ENCODE measurements around the gene MUC2. TPM values are rescaled to one million over a fixed set of nuclear protein-coding genes. Genes with fewer than 3 reads are reported as not detected.

MUC2 gene
- total RNA-seq, 4 donors from 2014 or later, result 0.04 TPM; not detected in 3

DNA sequence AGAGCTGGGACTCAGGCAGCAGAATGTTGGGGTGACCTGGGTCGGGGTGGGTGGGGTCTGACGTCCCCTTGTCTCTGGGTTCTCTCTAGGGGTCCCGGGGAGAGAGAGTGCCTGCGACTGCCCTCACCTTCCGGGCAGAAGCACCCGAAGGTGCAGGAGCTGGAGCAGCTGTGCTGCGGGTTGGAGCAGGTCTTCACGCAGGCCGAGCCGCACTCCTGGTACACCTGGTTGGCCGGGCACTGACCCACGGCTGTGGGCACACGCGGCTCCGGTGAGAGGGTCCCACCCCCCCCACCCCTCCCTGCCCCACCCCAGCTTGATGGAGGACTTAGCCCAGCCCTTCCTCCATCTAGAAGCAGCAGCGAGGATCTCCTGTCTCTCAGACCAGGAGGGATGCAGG, 44.6 kb upstream of the MUC2 start:
- no peak for DNase-seq
- Histone ChIP-seq H3K4me1 (no peaks in the 10 kb centered on the region), H3K9me3 (no peaks in the 10 kb centered on the region), H3K36me3 (no peaks in the 10 kb centered on the region), H3K27ac (no peak overlapping the region), H3K27me3 (peaks cover 0 to 43% (median 0%) of the 10 kb centered on the region in 4 donors), H3K4me3 (no peak overlapping the region)
- no CpG with 5 or more reads among the region's 16 CpGs for whole genome bisulfite sequencing, 2 donors
- intact Hi-C loops (cut with DNase I), result no loop called here
- no peak for TF ChIP-seq POLR2A (IDR thresholded peaks at IDR 0.05)

DNA sequence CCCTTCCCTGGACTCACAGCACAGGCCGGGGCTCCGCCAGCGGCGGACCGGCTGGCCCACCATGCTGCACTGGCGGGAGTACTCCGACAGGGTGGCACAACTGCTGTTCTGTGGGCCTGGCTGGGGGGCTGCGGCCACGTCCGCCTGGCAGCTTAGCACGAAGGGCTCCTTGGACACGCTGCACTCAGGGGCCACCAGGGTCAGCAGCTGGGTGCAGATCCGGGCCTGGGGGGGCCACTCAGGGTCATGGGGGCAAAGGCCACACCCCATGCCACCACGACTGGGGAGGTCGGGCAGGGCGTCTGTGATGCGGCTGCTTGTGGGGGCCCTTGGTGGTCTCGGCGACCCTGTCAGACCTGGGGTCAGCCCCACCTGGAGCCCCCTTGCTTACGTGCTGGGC, 44.1 kb upstream of the MUC2 start:
- peaks cover 0 to 48% (median 0%) of the 10 kb centered on the region in 4 donors for H3K27me3 ChIP-seq
- 58% methylated on average over 3 of the region's 20 CpGs; no CpG with 5 or more reads in 1 of the 2 donors for WGBS, 2 donors
- intact Hi-C loops (cut with DNase I), result no loop called here
- no peaks in the 10 kb centered on the region for H3K36me3 ChIP-seq
- TF ChIP-seq POLR2A (IDR thresholded peaks at IDR 0.05) (no peak), CTCF (IDR thresholded peaks at IDR 0.05) (no peak)
- H3K4me3 ChIP-seq, result no peak overlapping the region
- no peak overlapping the region for H3K27ac ChIP-seq
- no peak for DNase-seq
- H3K9me3 ChIP-seq, result no peaks in the 10 kb centered on the region
- H3K4me1 ChIP-seq, result no peaks in the 10 kb centered on the region

GRCh38 chr11:1031121-1031899, 43.4 kb upstream of the MUC2 start:
- H3K4me1 ChIP-seq, result no peaks in the 10 kb centered on the region
- DNase-seq, result no peak
- H3K36me3 ChIP-seq, result no peaks in the 10 kb centered on the region
- no peak overlapping the region for H3K27ac ChIP-seq
- H3K9me3 ChIP-seq, result no peaks in the 10 kb centered on the region
- intact Hi-C loops (cut with DNase I), result no loop called here
- H3K4me3 ChIP-seq, result no peak overlapping the region
- TF ChIP-seq CTCF (IDR thresholded peaks at IDR 0.05) (no peak), POLR2A (IDR thresholded peaks at IDR 0.05) (no peak)
- 0 to 89% methylated on average over 1 to 18 of the region's 30 CpGs for WGBS, 2 donors
- peaks cover 0 to 56% (median 0%) of the 10 kb centered on the region in 4 donors for H3K27me3 ChIP-seq

GRCh38 chr11:1032310-1032891, 42.3 kb upstream of the MUC2 start:
- 86 to 94% methylated on average over 11 to 12 of the region's 12 CpGs for WGBS, 2 donors
- H3K27ac ChIP-seq, result no peak overlapping the region
- H3K4me3 ChIP-seq, result no peak overlapping the region
- H3K36me3 ChIP-seq, result no peaks in the 10 kb centered on the region
- TF ChIP-seq POLR2A (IDR thresholded peaks at IDR 0.05) (no peak), CTCF (IDR thresholded peaks at IDR 0.05) (no peak)
- peaks cover 0 to 67% (median 0%) of the 10 kb centered on the region in 4 donors for H3K27me3 ChIP-seq
- DNase-seq, result no peak
- no peaks in the 10 kb centered on the region for H3K4me1 ChIP-seq
- intact Hi-C loops (cut with DNase I), result no loop called here
- H3K9me3 ChIP-seq, result no peaks in the 10 kb centered on the region

GRCh38 chr11:1033016-1033798, 41.5 kb upstream of the MUC2 start:
- Histone ChIP-seq H3K4me3 (no peak overlapping the region), H3K9me3 (no peaks in the 10 kb centered on the region), H3K36me3 (no peaks in the 10 kb centered on the region), H3K4me1 (no peaks in the 10 kb centered on the region), H3K27ac (no peak overlapping the region), H3K27me3 (peaks cover 0 to 75% (median 0%) of the 10 kb centered on the region in 4 donors)
- WGBS, 2 donors, result 48 to 69% methylated on average over 4 to 13 of the region's 38 CpGs
- TF ChIP-seq CTCF (IDR thresholded peaks at IDR 0.05) (no peak), POLR2A (IDR thresholded peaks at IDR 0.05) (no peak)
- no peak for DNase-seq
- intact Hi-C loops (cut with DNase I), result no loop called here
